ACC112 (cell line): ENCODE measurements around the gene TREX2.

Experiments used
- H2AFZ ChIP-seq: fragments of 200-600 bp; sonication (generic); one replicate; pipeline ENCODE4 v1.6.0; 2017; ENCODE audit warnings: antibody characterized with exemption, low read length; ENCODE audit not compliant: unreplicated experiment
- H3K27ac ChIP-seq: fragments of 200-600 bp; sonication (generic); 2 replicates; pipeline ENCODE4 v1.5.1; 2014; ENCODE audit warnings: low read depth, mild to moderate bottlenecking, antibody characterized with exemption, low read length, moderate library complexity
- H3K27me3 ChIP-seq: fragments of 200-600 bp; sonication (generic); 2 replicates; pipeline ENCODE4 v1.6.1; 2014; ENCODE audit warnings: mild to moderate bottlenecking, antibody characterized with exemption, low read length, moderate library complexity, mixed read lengths; ENCODE audit not compliant: insufficient read depth
- H3K36me3 ChIP-seq: fragments of 200-600 bp; sonication (generic); 2 replicates; pipeline ENCODE4 v1.6.1; 2016; ENCODE audit warnings: mild to moderate bottlenecking, antibody characterized with exemption, low read length, moderate library complexity, mixed read lengths; ENCODE audit not compliant: insufficient read depth
- H3K4me1 ChIP-seq: fragments of 200-600 bp; sonication (generic); one replicate; pipeline ENCODE4 v1.6.1; 2016; ENCODE audit warnings: low read length, mixed read lengths; ENCODE audit not compliant: insufficient read depth, unreplicated experiment, control insufficient read depth
- H3K4me3 ChIP-seq: fragments of 200-600 bp; sonication (generic); 2 replicates; pipeline ENCODE4 v1.5.1; 2014; ENCODE audit warnings: mild to moderate bottlenecking, low read depth, low read length
- H3K79me2 ChIP-seq: fragments of 200-600 bp; sonication (generic); one replicate; pipeline ENCODE4 v1.6.0; 2016; ENCODE audit warnings: low read length; ENCODE audit not compliant: control insufficient read depth, unreplicated experiment, insufficient read depth

Gene TREX2

DNA sequence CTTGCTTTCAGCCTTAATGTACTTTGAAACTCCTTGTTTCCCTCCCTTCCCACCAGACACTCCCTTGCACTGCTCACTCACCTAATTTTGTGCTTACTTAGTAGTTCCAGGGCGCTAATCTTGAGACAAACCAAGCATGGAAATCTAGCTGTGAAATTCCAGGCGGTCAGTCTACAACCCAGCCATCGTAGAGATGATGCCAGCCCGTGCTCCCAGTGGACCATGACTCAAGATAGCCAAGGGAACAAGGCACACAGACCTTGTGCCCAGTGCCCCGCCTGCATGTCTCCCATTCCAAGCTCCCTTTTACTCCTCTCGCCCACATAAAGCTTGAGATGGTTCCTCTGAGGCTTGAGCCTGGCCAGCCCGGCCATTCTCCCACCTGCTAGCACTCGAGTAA, 11.1 kb downstream of the TREX2 start:
- Histone ChIP-seq H3K36me3 (no peaks in the 10 kb centered on the region), H3K4me3 (no peak overlapping the region), H2AFZ (no peak overlapping the region), H3K27me3 (peaks cover 7% of the 10 kb centered on the region; the same call in 1 of the 2 replicates), H3K4me1 (no peaks in the 10 kb centered on the region), H3K79me2 (no peaks in the 10 kb centered on the region), H3K27ac (no peak overlapping the region)

DNA sequence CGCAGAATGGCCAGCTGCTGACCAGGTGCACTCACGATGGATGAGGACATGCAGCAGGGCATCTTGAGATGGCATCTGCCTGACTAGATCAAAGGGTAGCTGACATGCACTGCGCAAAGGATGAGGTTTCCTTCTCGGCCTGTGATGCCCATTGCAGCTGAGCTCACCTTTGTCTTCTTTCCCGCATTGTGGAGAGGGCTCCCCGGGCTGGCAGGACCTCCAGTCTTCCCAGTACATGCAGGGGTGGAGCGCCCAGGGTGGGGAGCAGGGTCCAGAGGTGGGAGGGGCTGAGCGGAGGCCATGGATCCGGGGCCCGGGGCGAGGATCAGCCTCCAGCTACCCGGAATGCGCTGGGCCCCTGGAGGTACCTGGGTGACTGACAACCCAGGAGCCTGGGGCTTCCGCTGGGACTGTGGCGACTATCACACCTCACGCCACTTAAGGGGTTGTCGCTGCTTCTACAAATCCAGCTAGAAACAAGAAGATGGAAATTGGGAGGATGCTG, 12.0 kb downstream of the TREX2 start:
- H3K79me2 ChIP-seq = no peaks in the 10 kb centered on the region
- H3K27me3 ChIP-seq = peaks cover 7% of the 10 kb centered on the region; the same call in 1 of the 2 replicates
- no peak overlapping the region for H3K27ac ChIP-seq
- H3K4me3 ChIP-seq = no peak overlapping the region
- no peak overlapping the region for H2AFZ ChIP-seq
- no peaks in the 10 kb centered on the region for H3K4me1 ChIP-seq
- no peaks in the 10 kb centered on the region for H3K36me3 ChIP-seq

DNA sequence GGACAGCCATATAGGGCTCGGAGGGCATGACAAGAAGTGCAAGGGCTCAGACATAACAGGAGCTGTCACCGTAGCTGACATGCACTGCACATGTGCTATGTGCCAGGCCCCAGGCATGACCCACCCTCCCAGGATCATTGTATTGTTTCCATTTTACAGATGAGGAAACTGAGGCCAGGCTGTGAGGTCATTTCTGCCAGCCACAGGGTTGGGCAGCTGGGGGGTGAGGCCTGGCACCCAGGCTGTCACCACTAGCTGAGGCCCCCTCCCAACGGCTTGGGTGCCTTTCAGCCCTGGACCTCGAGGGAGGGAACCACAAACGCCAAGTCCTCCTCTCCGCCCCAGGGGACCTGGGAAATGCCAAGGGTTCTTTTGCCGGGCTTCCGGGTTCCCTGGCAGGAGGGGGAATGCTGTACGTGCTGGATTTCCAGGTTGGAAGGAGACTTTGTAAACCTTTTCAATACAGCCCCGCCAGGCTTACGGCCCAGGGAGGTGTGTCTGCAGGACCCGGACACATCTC, 12.6 kb downstream of the TREX2 start:
- Histone ChIP-seq H3K27me3 (peaks cover 7% of the 10 kb centered on the region; the same call in 1 of the 2 replicates), H3K4me3 (no peak overlapping the region), H3K27ac (no peak overlapping the region), H3K79me2 (no peaks in the 10 kb centered on the region), H3K36me3 (no peaks in the 10 kb centered on the region), H2AFZ (no peak overlapping the region), H3K4me1 (no peaks in the 10 kb centered on the region)

DNA sequence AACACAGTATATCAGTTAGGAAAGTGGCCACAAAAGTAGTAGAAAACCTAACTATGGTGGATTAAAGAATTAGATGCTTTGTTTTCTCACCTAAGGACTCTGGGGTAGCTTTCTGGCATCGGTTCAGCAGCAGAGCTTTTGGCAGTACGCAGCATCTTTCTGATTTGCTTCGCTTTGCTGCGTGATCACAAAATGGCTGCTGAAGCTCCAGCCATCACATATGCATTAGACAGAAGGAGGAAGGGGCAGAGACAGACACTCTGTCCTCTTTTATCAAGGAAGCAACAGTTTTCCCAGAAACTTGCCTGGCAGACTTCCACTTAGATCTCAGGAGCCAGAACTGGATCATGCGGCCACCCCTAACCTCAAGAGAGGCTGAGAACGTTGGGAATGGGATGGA, 15.1 kb downstream of the TREX2 start:
- H3K27ac ChIP-seq = no peak overlapping the region
- H3K79me2 ChIP-seq = no peaks in the 10 kb centered on the region
- peaks cover 7% of the 10 kb centered on the region; the same call in 1 of the 2 replicates for H3K27me3 ChIP-seq
- H3K4me3 ChIP-seq = no peak overlapping the region
- no peaks in the 10 kb centered on the region for H3K4me1 ChIP-seq
- H2AFZ ChIP-seq = no peak overlapping the region
- no peaks in the 10 kb centered on the region for H3K36me3 ChIP-seq

DNA sequence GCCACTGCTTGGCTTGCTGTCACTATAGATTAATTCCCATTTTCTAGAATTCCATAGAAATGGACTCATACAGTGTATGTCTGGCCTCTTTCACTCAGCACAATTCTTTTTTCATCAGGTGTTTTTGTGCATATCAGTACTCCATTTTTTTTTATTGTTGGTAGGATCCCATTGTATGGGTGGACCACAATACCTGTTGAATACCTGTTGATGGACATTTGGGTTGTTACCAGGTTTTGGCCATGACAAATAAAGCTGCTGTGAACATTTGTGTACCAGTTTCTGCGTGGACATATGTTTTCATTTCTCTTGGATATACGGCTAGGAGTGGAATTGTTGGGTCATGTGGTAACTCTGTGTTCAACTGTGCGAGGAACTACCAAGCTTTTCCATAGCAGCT, 19.7 kb downstream of the TREX2 start:
- no peak overlapping the region for H3K27ac ChIP-seq
- H3K4me1 ChIP-seq = no peaks in the 10 kb centered on the region
- peaks cover 7% of the 10 kb centered on the region; the same call in 1 of the 2 replicates for H3K27me3 ChIP-seq
- H3K36me3 ChIP-seq = no peaks in the 10 kb centered on the region
- H3K4me3 ChIP-seq = no peak overlapping the region
- H2AFZ ChIP-seq = no peak overlapping the region
- no peaks in the 10 kb centered on the region for H3K79me2 ChIP-seq

DNA sequence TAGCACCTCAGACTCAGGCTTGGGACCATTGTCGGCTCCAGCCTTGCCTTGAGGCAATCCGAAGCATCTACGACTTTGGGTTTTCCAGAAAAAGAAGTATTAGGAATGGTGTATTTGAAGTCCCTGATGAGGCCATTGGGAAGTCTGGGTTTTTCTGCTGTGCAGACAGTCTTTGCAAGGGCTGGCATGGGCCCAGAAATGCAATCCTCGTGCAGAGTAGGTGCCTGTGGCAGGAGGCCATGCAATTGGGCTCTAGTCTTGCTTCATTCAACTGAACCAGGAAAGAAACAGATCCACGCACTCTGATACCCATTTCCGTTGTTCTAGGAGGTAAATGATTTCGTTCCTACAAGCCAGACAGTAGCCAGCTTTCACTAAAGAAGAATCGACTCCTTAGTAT, 22.2 kb downstream of the TREX2 start:
- Histone ChIP-seq H3K4me3 (no peak overlapping the region), H3K79me2 (no peaks in the 10 kb centered on the region), H2AFZ (no peak overlapping the region), H3K27me3 (no peaks in the 10 kb centered on the region), H3K27ac (no peak overlapping the region), H3K4me1 (no peaks in the 10 kb centered on the region), H3K36me3 (no peaks in the 10 kb centered on the region)

DNA sequence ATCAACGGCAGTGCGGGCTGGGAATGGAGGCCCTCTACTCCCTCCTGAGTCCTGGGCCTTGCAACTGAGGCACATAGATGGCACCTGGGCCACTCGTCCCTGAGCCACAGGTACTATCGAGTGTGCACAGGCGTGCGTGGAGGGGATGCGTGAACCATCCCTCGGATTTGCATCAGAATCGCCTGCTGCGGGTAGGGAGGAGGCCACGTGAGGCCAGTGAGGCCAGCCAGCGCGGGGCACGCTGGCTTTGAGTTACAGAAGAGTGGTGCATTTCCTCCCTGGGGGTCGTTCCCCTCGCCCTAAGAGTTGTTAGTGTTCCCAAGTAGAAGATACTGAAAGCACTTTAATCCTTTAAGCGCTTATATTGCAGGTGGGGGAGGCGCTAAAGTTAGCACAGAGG, 24.0 kb downstream of the TREX2 start:
- H3K27me3 ChIP-seq = no peaks in the 10 kb centered on the region
- H3K4me3 ChIP-seq = no peak overlapping the region
- no peak overlapping the region for H2AFZ ChIP-seq
- H3K4me1 ChIP-seq = no peaks in the 10 kb centered on the region
- H3K79me2 ChIP-seq = no peaks in the 10 kb centered on the region
- H3K36me3 ChIP-seq = no peaks in the 10 kb centered on the region
- no peak overlapping the region for H3K27ac ChIP-seq

DNA sequence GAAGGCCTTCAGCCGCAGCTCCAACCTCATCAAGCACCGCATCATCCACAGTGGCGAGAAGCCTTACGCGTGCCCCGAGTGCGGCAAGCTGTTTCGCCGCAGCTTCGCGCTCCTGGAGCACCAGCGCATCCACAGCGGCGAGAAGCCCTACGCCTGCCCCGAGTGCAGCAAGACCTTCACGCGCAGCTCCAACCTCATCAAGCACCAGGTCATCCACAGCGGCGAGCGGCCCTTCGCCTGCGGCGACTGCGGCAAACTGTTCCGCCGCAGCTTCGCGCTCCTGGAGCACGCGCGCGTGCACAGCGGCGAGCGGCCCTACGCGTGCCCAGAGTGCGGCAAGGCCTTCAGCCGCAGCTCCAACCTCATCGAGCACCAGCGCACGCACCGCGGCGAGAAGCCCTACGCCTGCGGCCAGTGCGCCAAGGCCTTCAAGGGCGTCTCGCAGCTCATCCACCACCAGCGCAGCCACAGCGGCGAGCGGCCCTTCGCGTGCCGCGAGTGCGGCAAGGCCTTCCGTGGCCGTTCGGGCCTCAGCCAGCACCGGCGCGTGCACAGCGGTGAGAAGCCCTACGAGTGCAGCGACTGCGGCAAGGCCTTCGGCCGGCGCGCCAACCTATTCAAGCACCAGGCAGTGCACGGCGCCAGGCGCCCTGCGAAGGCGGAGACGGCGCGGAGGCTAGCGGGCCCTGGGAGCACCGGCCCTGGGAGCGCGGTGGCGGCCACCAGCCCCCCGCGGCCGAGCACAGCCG, 24.8 kb downstream of the TREX2 start:
- Histone ChIP-seq H3K27ac (no peak overlapping the region), H2AFZ (no peak overlapping the region), H3K4me1 (no peaks in the 10 kb centered on the region), H3K4me3 (no peak overlapping the region), H3K27me3 (no peaks in the 10 kb centered on the region), H3K36me3 (no peaks in the 10 kb centered on the region), H3K79me2 (no peaks in the 10 kb centered on the region)

DNA sequence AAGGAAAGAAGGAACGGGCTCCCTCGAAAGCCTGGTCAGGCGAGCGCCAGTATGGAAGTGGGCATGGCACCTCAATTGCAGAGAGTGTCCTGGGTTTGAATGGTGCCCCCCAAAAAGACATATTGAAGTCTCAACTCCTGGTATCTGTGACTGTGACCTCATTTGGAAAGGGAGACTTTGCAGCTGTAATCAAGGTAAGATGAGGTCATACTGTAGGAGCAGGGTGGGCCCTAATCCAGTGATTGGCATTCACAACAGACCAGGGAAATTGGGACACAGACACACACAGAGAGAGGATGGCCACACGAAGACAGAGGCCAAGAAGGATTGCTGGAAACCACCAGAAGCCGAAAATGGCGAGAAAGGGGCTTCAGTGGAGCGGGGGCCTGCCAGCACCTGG, 28.2 kb downstream of the TREX2 start:
- H3K36me3 ChIP-seq = no peaks in the 10 kb centered on the region
- no peak overlapping the region for H3K4me3 ChIP-seq
- no peak overlapping the region for H2AFZ ChIP-seq
- no peak overlapping the region for H3K27ac ChIP-seq
- H3K79me2 ChIP-seq = no peaks in the 10 kb centered on the region
- H3K27me3 ChIP-seq = no peaks in the 10 kb centered on the region
- no peaks in the 10 kb centered on the region for H3K4me1 ChIP-seq

DNA sequence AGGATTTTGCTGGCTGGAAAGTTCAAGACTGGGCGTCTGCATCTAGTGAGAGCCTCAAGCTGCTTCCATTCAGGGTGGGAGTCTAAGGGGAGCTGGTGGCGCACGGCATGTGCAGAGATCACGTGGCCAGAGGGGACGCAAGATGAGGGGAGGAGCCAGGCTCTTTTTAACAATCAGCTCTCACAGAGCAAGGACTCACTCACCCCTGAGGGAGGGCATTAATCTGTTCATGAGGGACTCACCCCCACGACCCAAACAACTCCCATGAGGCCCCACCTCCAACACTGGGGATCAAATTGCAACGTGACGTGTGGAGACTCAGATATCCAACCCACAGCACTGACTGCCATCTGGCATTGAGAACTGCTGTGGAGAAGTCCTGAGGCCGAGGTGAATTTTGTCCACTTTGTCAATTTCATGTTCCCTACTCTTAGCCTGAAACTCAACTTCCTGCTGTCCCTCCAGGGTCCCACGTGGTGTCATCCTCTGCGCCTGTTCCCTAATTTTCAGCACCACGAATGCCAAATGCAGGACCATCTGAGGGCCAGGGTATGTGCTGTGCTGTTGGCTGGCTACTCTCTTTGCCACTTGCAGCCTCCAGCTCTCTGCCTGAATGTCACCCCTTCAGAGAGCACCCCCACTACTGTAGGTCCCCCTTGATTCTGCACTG, 28.9 kb downstream of the TREX2 start:
- Histone ChIP-seq H3K27ac (no peak overlapping the region), H3K27me3 (no peaks in the 10 kb centered on the region), H3K79me2 (no peaks in the 10 kb centered on the region), H3K4me1 (no peaks in the 10 kb centered on the region), H2AFZ (no peak overlapping the region), H3K4me3 (no peak overlapping the region), H3K36me3 (no peaks in the 10 kb centered on the region)
